LNCaP clone FGC (cell line): ENCODE results near the gene GJA1.

Experiments used
- DNase-seq: peaks from one replicate; pipeline ENCODE4 v3.0.0-alpha.2; 2011; ENCODE audit warnings: low read depth
- H3K4me3 ChIP-seq: 2 replicates; pipeline ENCODE4 v1.5.1; 2011; ENCODE audit warnings: mild to moderate bottlenecking, low read depth, low read length, control low read depth
- TF ChIP-seq, protein P1 (sequence below): IDR thresholded peaks from 2 replicates; pipeline ENCODE4 v1.5.1; 2012; ENCODE audit warnings: mild to moderate bottlenecking; ENCODE audit not compliant: control insufficient read depth, insufficient read depth; ENCODE audit errors: extremely low read depth

Gene GJA1

DNA sequence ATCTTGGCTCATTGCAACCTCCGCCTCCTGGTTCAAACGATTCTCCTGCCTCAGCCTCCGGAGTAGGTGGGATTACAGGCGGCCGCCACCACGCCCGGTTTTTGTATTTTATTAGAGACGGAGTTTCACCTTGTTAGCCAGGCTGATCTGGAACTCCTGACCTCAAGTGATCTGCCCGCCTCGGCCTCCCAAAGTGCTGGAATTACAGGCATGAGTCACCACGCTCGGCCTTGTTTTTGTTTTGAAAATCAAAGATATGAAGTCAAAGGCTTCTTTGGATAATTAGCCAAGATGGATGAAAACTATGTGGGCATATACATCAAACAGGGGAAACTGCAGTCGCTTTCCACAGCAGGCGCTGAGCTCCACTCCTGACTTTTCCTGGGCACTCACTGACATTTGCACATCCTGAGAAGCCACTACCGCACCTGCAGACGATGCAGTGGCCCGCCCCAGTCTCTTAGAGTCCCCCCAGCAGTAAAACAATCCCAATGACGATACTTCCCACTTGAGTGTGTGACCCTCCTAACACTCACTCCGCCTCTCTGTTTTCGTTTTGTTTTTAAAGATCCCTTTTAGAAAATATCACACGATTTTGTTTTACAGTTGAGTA is 44.1 kb downstream of the GJA1 start:
- no peak for DNase-seq
- TF ChIP-seq, protein P1, sequence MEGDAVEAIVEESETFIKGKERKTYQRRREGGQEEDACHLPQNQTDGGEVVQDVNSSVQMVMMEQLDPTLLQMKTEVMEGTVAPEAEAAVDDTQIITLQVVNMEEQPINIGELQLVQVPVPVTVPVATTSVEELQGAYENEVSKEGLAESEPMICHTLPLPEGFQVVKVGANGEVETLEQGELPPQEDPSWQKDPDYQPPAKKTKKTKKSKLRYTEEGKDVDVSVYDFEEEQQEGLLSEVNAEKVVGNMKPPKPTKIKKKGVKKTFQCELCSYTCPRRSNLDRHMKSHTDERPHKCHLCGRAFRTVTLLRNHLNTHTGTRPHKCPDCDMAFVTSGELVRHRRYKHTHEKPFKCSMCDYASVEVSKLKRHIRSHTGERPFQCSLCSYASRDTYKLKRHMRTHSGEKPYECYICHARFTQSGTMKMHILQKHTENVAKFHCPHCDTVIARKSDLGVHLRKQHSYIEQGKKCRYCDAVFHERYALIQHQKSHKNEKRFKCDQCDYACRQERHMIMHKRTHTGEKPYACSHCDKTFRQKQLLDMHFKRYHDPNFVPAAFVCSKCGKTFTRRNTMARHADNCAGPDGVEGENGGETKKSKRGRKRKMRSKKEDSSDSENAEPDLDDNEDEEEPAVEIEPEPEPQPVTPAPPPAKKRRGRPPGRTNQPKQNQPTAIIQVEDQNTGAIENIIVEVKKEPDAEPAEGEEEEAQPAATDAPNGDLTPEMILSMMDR: no peak
- H3K4me3 ChIP-seq: no peak overlapping the region

DNA sequence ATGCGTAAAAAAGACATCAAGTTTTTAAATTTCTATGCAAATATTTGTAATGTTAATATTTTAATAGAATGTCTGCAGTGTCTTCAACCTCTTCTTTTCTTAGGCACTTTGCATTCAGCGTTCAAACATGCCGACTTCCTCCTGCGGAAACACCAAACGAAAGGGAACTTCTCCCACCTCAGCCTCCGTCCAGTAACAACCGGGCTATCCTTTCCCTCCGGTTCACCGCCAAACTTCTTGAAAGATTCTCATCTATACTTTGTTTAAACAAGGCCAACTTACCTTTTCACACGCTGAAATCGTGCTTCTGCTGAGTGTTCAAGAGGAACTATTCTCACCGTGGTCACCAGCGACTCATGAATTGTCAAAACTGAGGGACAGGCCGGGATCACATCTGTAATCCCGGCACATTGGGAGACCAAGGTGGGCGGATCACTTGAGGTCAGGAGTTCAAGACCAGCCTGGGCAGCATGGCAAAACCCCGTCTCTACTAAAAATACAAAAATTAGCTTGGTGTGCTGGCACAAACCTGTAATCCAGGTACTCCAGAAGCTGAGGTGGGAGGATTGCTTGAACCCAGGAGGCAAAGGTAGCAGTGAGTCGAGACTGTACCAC is 44.8 kb downstream of the GJA1 start:
- no peak for DNase-seq
- TF ChIP-seq, protein P1: no peak
- H3K4me3 ChIP-seq: no peak overlapping the region

DNA sequence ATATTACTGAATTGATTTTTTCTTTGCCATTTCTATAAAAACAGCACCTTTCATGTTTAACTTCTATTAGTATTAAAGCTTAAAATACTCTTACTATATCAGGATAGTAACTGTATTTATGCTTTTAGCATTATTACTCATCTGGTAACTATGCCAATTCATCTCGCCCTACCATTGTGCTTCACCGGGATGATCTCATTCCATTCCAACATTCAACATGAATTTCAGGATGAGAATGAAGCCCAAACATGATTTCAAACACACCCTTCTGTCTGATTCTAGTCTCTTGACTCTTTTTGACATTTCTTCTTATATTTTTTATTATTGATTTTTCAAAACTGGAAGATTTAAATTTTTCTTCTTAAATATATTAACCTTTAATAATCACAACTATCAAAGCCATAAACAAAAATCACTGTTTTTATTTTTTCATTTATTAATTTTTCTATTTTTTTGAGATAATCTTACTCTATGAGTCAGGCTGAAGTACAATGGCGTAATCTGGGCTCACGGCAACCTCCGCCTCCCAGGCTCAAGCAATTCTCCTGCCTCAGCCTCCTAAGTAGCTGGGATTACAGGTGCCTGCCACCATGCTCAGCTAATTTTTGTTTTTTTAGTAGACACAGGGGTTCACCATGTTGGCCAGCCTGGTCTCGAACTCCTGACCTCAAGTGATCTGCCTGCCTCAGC is 46.7 kb downstream of the GJA1 start:
- no peak overlapping the region for H3K4me3 ChIP-seq
- no peak for DNase-seq
- TF ChIP-seq, protein P1: no peak

DNA sequence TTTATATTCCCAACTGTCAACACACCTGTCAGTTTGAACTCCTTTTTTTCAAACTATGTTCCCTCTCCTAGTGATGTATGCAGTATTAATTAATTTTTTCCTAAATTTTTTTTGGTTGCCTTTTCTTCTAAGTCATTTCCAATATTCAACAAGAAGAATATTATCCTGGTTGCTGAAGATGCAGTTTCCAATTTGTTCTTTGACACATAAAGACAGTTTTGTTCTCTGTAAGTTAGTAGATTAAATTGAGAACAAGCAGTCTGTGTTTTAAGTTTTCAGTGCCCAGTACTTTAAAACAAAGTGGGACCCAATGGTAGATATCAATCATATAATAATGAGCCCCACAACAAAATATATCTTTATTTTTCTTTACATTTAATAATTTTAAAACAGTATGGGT is 47.3 kb downstream of the GJA1 start:
- H3K4me3 ChIP-seq: no peak overlapping the region
- no peak for DNase-seq
- TF ChIP-seq, protein P1: no peak

DNA sequence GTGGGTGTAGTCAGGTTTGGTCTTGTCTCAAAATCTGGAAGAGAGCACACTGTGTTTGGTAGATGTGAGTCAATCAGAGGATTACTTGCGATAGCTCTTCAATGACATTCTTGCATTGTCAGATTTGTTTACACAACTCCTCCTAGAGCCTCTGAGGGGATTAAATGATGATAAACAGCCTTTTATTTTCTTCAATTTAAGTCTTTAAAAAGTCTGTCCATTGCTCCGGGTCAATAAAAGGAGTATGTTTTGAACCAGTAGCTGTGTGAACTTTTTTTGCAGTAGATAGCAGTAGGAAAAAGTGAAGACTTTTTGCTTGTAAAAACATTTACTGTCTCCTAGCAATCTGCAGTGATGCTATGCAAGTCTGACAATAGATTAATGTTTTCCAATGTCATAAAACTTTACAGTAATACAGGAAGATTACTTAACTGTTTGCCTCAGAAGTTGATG is 49.9 kb downstream of the GJA1 start:
- DNase-seq: no peak
- TF ChIP-seq, protein P1: no peak
- no peak overlapping the region for H3K4me3 ChIP-seq

DNA sequence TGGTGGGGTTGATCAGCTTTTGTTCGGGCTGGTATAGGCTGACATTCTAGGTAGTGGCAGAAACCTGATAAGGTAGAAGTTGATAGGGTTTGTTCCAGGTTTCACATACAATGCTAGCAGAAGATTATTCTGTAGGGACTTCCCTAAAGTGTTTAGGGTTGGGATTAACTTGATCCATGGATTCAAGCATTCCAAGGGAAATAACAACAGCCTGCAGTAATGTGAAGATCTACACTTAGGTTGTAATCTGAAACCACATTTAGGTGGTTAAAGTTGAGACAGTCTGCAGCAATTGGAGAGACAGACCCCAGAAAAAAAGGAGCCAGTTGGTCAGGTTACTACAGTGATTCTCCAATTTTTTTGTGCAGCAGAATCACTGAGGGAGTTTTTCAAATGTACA is 56.1 kb downstream of the GJA1 start:
- TF ChIP-seq, protein P1: no peak
- H3K4me3 ChIP-seq: no peak overlapping the region
- DNase-seq: no peak
